Measurements from ENCODE around the gene ERG. TPM values are rescaled to one million over a fixed set of nuclear protein-coding genes. Genes with fewer than 3 reads are reported as not detected.

Gene ERG
- polyA plus RNA-seq, 1 of the 3 experiments (the other 2 are of a cell fraction): not detected

GRCh38 chr21:38395581-38395980 lies 102.7 kb downstream of the ERG start:
- CTCF ChIA-PET: interaction anchor here (1.0 kb wide), 1 partner anchor 39 kb away, joined by 4 read pairs; no protein-coding TSS in a partner anchor
- no peaks in the 10 kb centered on the region for H3K9me3 ChIP-seq
- DNase-seq: no peak
- WGBS (ENCODE audit: low lambda C conversion rate): 65% methylated on average over 6 of the region's 6 CpGs
- H3K36me3 ChIP-seq (replicated peaks in 1 of 2; ENCODE audit: control insufficient read depth in 1 of 2, insufficient read depth in 2 of 2, low read length in 1 of 2): no peaks in the 10 kb centered on the region
- H3K27ac ChIP-seq (ENCODE audit: low read depth in 2 of 2, low read length in 1 of 2): no peak overlapping the region
- no peak overlapping the region for H2AFZ ChIP-seq (ENCODE audit: low read depth)
- H3K4me1 ChIP-seq (ENCODE audit: control insufficient read depth in 1 of 2, insufficient read depth in 2 of 2, low read depth in 1 of 2, low read length in 1 of 2): no peaks in the 10 kb centered on the region; a peak in 1 of 4 replicates
- no peak overlapping the region for H3K9ac ChIP-seq
- no peaks in the 10 kb centered on the region for H3K9me2 ChIP-seq
- no peaks in the 10 kb centered on the region for H3K79me2 ChIP-seq (ENCODE audit: insufficient read depth)
- no peaks in the 10 kb centered on the region for H3K27me3 ChIP-seq (ENCODE audit: insufficient read depth)
- H3K4me2 ChIP-seq: no peak overlapping the region
- H4K20me1 ChIP-seq (ENCODE audit: insufficient read depth): no peaks in the 10 kb centered on the region
- POLR2A ChIA-PET: no interaction called here
- TF ChIP-seq FOXJ3 (CRISPR knock-in tag; IDR thresholded peaks at IDR 0.05) (no peak), FOSL2 (IDR thresholded peaks at IDR 0.05; ENCODE audit: borderline replicate concordance, low read depth) (no peak), RFX5 (IDR thresholded peaks at IDR 0.05; ENCODE audit: low read length) (no peak), SMC3 (IDR thresholded peaks at IDR 0.05; ENCODE audit: low read depth, low read length) (no peak), GATA2 (CRISPR knock-in tag; IDR thresholded peaks at IDR 0.05) (no peak), RCOR1 (IDR thresholded peaks at IDR 0.05; ENCODE audit: low read length) (no peak), EZH2phosphoT487 (IDR thresholded peaks at IDR 0.05; ENCODE audit: borderline replicate concordance, low read depth) (no peak), RAD21 (IDR thresholded peaks at IDR 0.05; ENCODE audit: low read length) (no peak), MXI1 (IDR thresholded peaks at IDR 0.05; ENCODE audit: low read depth, low read length) (no peak), MEF2A (IDR thresholded peaks at IDR 0.05; ENCODE audit: borderline replicate concordance, low read depth) (no peak), JUND (IDR thresholded peaks at IDR 0.05) (no peak), SIN3A (IDR thresholded peaks at IDR 0.05; ENCODE audit: borderline replicate concordance, low read depth, low read length) (no peak), NRF1 (IDR thresholded peaks at IDR 0.05; ENCODE audit: low read depth, low read length) (no peak), CTCF (IDR thresholded peaks at IDR 0.05) (no peak), RXRA (IDR thresholded peaks at IDR 0.05; ENCODE audit: borderline replicate concordance, low read depth) (no peak), YY1 (IDR thresholded peaks at IDR 0.05; ENCODE audit: low read depth) (no peak), CHD2 (IDR thresholded peaks at IDR 0.05; ENCODE audit: low read length, partially characterized antibody) (no peak)
- no peaks in the 10 kb centered on the region for H3F3A ChIP-seq (replicated peaks; ENCODE audit: insufficient read depth)
- no peak overlapping the region for H3K4me3 ChIP-seq (ENCODE audit: low read depth in 2 of 2, low read length in 1 of 2)

GRCh38 chr21:38392661-38393060 lies 105.6 kb downstream of the ERG start:
- Histone ChIP-seq H3K9me3 (no peaks in the 10 kb centered on the region), H2AFZ (ENCODE audit: low read depth) (no peak overlapping the region), H4K20me1 (ENCODE audit: insufficient read depth) (no peaks in the 10 kb centered on the region), H3K4me3 (ENCODE audit: low read depth in 2 of 2, low read length in 1 of 2) (no peak overlapping the region), H3F3A (replicated peaks; ENCODE audit: insufficient read depth) (no peaks in the 10 kb centered on the region), H3K9me2 (no peaks in the 10 kb centered on the region), H3K27ac (ENCODE audit: low read depth in 2 of 2, low read length in 1 of 2) (no peak overlapping the region), H3K36me3 (replicated peaks in 1 of 2; ENCODE audit: control insufficient read depth in 1 of 2, insufficient read depth in 2 of 2, low read length in 1 of 2) (no peaks in the 10 kb centered on the region), H3K79me2 (ENCODE audit: insufficient read depth) (no peaks in the 10 kb centered on the region), H3K9ac (no peak overlapping the region), H3K4me2 (no peak overlapping the region), H3K27me3 (ENCODE audit: insufficient read depth) (no peaks in the 10 kb centered on the region), H3K4me1 (ENCODE audit: control insufficient read depth in 1 of 2, insufficient read depth in 2 of 2, low read depth in 1 of 2, low read length in 1 of 2) (no peaks in the 10 kb centered on the region; a peak in 2 of 4 replicates)
- ChIA-PET POLR2A (no interaction called here), CTCF (interaction anchor here (1.4 to 1.9 kb wide), 2 partner anchors 10 to 37 kb away, joined by 4 read pairs; no protein-coding TSS in a partner anchor)
- WGBS (ENCODE audit: low lambda C conversion rate): 5% methylated on average over 1 of the region's 1 CpG
- TF ChIP-seq USF1 (IDR thresholded peaks at IDR 0.05; ENCODE audit: borderline replicate concordance, low read depth) (no peak), RFX5 (IDR thresholded peaks at IDR 0.05; ENCODE audit: low read length) (no peak), EP300 (IDR thresholded peaks at IDR 0.05; ENCODE audit: borderline replicate concordance in 1 of 2, low read depth in 1 of 2, low read length in 1 of 2) (0 out of 4 replicates have a peak, but pooled peaks of 1 of the 2 experiments have one; percentile 12), JUND (IDR thresholded peaks at IDR 0.05) (no peak), GATA2 (CRISPR knock-in tag; IDR thresholded peaks at IDR 0.05) (0 out of 2 replicates have a peak, but pooled peaks have one; percentile 13), YY1 (IDR thresholded peaks at IDR 0.05; ENCODE audit: low read depth) (no peak), MAX (IDR thresholded peaks at IDR 0.05; ENCODE audit: low read depth) (no peak), IRF3 (IDR thresholded peaks at IDR 0.05; ENCODE audit: low read depth, low read length) (no peak), TCF12 (IDR thresholded peaks at IDR 0.05) (no peak), TAF1 (IDR thresholded peaks at IDR 0.05; ENCODE audit: borderline replicate concordance, low read depth, low read length) (no peak), MXI1 (IDR thresholded peaks at IDR 0.05; ENCODE audit: low read depth, low read length) (no peak), ELF1 (IDR thresholded peaks at IDR 0.05) (no peak), EZH2phosphoT487 (IDR thresholded peaks at IDR 0.05; ENCODE audit: borderline replicate concordance, low read depth) (no peak), PBX3 (IDR thresholded peaks at IDR 0.05) (peak; percentile 40; the same call in 1 of the 2 replicates)
- no peak for DNase-seq
